HG02885 (cell line): ENCODE measurements around the gene NKX2-8.

Source experiments
- ATAC-seq: cut with Tn5 transposase; IDR thresholded peaks from one replicate; pipeline ENCODE4 v1.9.1; 2021; ENCODE audit warnings: mild to moderate bottlenecking; ENCODE audit not compliant: unreplicated experiment, poor library complexity

NKX2-8 gene

GRCh38 chr14:36582011-36582873 lies at the start of gene NKX2-8:
Gene NKX2-8 (minus strand): TSS chr14:36582614. CDS start chr14:36582389, 225 bp downstream.
- no peak for ATAC-seq

DNA sequence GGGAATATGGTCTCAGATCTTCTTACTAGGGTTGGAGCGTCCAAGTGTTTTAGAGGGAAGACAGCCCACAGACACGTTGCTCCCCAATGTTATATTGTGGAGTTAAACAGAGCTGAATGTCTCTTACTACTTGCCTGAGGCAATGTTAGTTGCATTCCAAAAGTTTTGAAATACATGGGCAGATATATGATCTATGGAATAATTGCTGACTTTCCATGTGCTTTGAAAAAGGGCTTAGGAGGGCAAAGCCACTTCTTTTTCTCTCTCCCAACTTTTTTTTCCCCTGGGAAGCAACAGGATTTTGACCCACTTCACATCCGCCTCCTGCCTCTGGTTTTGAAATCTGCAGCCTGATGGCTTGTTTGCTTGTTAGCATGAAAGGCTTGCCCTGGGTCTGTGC lies 45.6 kb upstream of the NKX2-8 start:
- ATAC-seq, result no peak

GRCh38 chr14:36626151-36626550 lies 43.7 kb upstream of the NKX2-8 start:
- peak; percentile 59 for ATAC-seq

DNA sequence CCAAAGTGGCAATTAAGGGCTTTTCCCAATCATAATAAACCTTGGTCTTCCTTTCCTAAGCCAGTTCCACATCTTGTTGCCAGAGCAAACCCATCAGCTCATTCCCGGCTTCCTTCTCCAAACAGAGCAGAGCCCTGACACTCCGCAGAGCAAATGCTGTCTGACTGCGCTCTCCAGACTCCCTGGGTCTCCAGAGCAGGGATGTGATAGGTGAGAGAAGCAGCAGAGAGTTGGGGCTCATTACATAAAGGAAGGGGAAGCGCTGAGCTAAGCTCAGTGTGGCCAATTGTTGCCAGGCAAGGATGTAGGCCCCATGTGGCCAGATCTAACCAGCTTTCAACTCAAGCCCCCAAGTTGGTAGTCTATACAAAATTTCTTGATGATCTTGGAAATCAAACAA lies 43.0 kb upstream of the NKX2-8 start:
- no peak for ATAC-seq

DNA sequence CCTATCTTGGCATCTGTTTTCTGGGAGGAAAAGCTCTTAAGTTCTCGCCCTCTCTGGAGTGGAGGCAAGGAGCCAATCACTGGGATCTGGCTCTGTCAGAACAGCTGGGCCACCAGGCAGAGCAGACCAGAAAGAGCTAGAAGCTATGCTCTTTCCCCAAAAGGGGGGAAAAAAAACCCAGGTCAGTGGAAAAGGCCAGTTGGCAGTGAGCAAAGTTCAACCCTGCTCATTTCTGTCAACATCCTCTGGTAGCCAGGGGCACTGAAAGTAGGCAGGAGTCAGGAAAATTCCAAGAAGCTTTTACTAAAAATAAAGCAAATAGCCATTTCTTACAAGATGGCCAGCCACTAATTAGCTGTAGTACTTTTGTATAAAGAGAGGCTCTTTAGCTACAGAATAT lies 42.6 kb upstream of the NKX2-8 start:
- no peak for ATAC-seq

- ATAC-seq, result no peak
Observed at GRCh38 chr14:36619853-36620252, 37.4 kb upstream of the NKX2-8 start.

GRCh38 chr14:36619131-36619530 lies 36.7 kb upstream of the NKX2-8 start:
- ATAC-seq, result no peak

DNA sequence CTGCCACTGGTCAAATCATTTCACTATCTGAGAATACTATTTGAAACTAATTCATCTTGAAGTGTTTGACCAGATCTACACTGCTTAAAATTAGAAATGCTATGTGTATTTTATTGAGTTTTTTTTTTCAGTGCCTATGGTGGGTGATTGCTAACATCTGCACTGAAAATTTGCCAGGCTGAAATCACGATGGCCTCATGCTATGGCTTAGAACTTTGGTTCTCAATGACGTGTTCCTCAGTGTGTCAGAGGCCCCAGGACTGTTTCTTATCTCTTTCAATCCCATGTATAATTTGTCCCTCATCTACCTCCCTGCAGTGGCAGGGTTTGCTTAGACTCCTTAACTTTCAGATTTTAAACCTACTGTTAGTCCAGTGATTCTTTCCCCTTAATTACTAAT lies 36.2 kb upstream of the NKX2-8 start:
- ATAC-seq, result no peak

- no peak for ATAC-seq
Observed at GRCh38 chr14:36617824-36618223, 35.4 kb upstream of the NKX2-8 start.

- ATAC-seq, result no peak
Observed at GRCh38 chr14:36605506-36605857, 23.1 kb upstream of the NKX2-8 start.

- ATAC-seq, result peak; percentile 95
Observed at GRCh38 chr14:36604757-36605505, 22.5 kb upstream of the NKX2-8 start.

GRCh38 chr14:36600431-36600830 lies 18.0 kb upstream of the NKX2-8 start:
- ATAC-seq, result no peak

GRCh38 chr14:36591482-36591881 lies 9.1 kb upstream of the NKX2-8 start:
- ATAC-seq, result no peak

GRCh38 chr14:36588788-36589187 lies 6.4 kb upstream of the NKX2-8 start:
- ATAC-seq, result no peak

DNA sequence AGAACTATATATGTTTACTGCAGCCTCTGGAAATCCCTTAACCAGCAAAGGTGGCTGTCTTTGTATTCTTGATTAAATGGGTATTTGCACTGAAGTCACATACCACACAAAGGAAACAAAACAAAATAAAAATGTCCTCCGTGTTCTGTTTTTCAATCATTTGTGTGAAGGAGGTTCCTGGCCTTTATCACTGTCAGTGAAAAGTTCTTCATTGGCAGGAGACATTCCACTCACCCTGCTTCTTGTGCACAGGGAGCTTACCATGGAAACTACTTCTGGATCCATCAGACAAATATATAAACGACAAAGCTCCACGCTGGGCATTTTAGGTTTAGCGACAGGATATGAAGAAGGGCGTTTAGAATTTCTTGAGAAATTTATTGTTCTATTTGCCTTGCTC lies 5.7 kb upstream of the NKX2-8 start:
- ATAC-seq, result no peak

- no peak for ATAC-seq
Observed at GRCh38 chr14:36585100-36585499, 2.7 kb upstream of the NKX2-8 start.

GRCh38 chr14:36583893-36584811 lies 1.7 kb upstream of the NKX2-8 start:
- no peak for ATAC-seq

DNA sequence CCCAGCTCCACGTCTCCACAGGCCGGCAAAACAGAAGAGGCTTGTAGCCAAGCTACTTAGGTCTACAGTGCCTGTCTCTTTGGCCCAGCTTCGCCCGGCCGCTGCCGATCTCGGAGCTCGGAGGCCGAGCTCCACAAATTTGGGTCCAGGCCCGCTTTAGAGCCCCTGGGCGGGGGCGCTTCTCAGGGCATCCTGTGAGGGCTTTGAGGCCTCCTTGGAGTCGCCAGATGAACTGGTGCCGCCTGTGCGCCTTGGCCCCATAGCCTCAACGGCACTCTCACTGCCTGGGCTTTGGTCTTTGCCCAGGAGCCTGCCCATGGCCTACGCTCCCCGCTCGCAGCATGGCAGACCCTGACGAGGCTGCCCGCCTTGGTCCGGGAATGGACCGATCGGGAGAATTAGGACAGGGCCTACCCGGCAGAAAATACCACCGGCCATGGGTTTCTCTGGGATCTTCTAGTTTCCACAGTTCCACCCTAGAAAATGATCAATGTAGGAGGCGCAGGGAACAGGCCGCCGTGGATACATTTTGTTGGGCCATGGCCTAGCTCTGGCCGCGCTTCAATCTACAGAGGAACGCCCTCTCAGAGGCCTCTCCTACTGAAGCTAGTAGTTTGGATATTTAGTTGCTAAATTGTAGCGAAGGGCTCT lies 953 bp upstream of the NKX2-8 start:
- ATAC-seq, result no peak

DNA sequence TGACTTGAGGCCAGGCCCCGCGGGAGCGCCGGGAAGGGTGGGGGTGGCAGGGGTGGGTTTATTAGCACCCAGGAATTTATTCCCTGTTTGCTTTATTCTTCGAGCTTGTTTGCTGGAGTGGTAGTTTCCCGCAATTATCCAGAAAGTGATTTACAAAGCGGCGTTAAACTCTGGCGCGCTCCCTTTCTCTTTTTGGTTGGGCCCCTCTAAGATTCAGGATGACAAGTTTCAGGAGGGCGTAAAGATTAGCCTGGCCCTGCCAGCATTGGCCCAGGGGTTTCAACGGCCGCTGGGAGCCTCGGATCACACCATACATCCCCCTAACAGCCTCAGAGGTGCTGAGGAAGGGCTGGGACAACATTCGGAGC lies 444 bp upstream of the NKX2-8 start:
- ATAC-seq, result no peak
